ENCODE measurements around the gene ZNF107. TPM values are rescaled to one million over a fixed set of nuclear protein-coding genes. Genes with fewer than 3 reads are reported as not detected.
A peak's percentile ranks its signal among the peaks of the same experiment; 100 is the strongest.

The ZNF107 gene
- total RNA-seq, 2 experiments from 2014 or later = 12.4 TPM

DNA sequence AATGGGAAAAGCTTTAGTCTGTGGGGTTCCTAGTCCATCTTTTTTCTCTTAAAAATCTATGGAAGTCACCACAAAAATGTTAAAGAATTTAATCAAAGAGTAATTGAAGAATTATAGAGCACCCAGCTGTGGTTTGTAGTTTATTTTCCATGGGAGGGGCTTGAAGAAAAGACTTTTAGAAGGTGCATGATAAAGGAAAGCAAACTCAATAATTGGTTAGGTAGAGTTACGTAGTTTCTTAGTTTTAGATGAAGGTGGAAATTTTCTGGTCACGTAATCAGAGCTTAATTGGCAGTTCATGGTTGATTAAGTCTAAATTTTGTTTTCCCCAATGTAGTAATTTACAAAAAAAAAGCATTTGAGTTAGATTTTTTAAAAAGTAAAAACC, 724 bp downstream of the ZNF107 start:
- Mint-ChIP-seq H3K27me3 (no peaks in the 10 kb centered on the region), H3K36me3 (ENCODE audit: low read depth) (peaks cover 67% of the 10 kb centered on the region), H3K27ac (peak overlapping the region; percentile 98), H3K4me3 (peak overlapping the region; percentile 98), H3K4me1 (ENCODE audit: low read depth) (peaks cover 80% of the 10 kb centered on the region), H3K9me3 (peaks cover 6% of the 10 kb centered on the region)
- TF ChIP-seq CTCF (IDR thresholded peaks at IDR 0.05) = no peak
- Histone ChIP-seq H3K36me3 (ENCODE audit: insufficient read depth, low read length) (peaks cover 19% of the 10 kb centered on the region), H3K27ac (ENCODE audit: low read depth in 1 of 2, low read length in 2 of 2) (peak overlapping the region; percentile 82), H3K9me3 (ENCODE audit: control insufficient read depth in 1 of 2, insufficient read depth in 1 of 2, low read length in 2 of 2) (peaks cover 0 to 3% of the 10 kb centered on the region in 2 experiments), H3K4me1 (ENCODE audit: insufficient read depth, low read length) (peaks cover 23% of the 10 kb centered on the region), H3K4me3 (ENCODE audit: low read length) (peak overlapping the region; percentile 83), H3K27me3 (ENCODE audit: control insufficient read depth in 1 of 2, insufficient read depth in 2 of 2, low read length in 2 of 2) (no peaks in the 10 kb centered on the region)
- intact Hi-C loops (cut with DNase I, micrococcal nuclease) = loop anchor here (1.0 to 10.0 kb wide), 6 partner anchors 104 to 739 kb away; partner anchors contain the start of genes ZNF138 (in 2 of the 2), ZNF680 (in 2 of the 2), ERV3-1 (in 1 of the 2) and ZNF736 (in 1 of the 2)
- ChIA-PET CTCF (no interaction called here), POLR2A (interaction anchor here (0.8 to 3.7 kb wide), 11 partner anchors 12 to 766 kb away, joined by 4 to 47 read pairs (median 18); partner anchors contain the start of genes ERV3-1, ZNF138, ZNF273 and ZNF680)
- ATAC-seq (ENCODE audit: poor library complexity) = no peak
- DNase-seq = peak in 3 of 14 experiments; percentile 32 to 51 (median 45)

DNA sequence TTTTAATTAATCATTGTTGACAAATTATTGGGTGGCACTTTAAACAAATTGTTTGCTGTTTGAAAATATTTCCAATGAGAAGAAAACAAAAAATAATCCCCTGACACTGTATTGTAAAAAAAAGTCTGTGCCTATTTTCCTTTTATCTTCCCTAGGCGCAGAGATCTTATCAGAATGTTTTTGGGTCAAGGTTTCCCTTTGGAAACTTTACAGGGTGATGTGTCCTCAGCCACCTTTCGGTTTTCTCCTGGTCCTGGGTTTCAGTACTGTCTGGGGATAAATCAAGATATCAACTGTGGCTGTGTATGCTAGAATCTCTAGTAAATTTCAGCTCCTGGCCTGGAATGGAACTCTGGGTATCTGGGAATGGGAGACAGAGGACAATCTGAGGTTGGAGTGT, 1.4 kb downstream of the ZNF107 start:
- POLR2A ChIA-PET = interaction anchor here (2.0 to 3.7 kb wide), 5 partner anchors 127 to 360 kb away, joined by 15 to 46 read pairs (median 25); partner anchors contain the start of genes ERV3-1, ZNF138, ZNF273 and ZNF736
- ATAC-seq (ENCODE audit: poor library complexity) (no peak), DNase-seq (no peak)
- intact Hi-C loops (cut with DNase I, micrococcal nuclease) = loop anchor here (2.0 to 10.0 kb wide), 5 partner anchors 105 to 740 kb away; partner anchors contain the start of genes ZNF680 (in 2 of the 2), ERV3-1 (in 1 of the 2), ZNF138 (in 1 of the 2) and ZNF736 (in 1 of the 2)
- Mint-ChIP-seq H3K27ac (peak overlapping the region; percentile 98), H3K4me3 (peak overlapping the region; percentile 98), H3K4me1 (ENCODE audit: low read depth) (peaks cover 79% of the 10 kb centered on the region), H3K36me3 (ENCODE audit: low read depth) (peaks cover 73% of the 10 kb centered on the region), H3K9me3 (peaks cover 6% of the 10 kb centered on the region), H3K27me3 (no peaks in the 10 kb centered on the region)
- peaks cover 0 to 4% of the 10 kb centered on the region in 2 experiments for H3K9me3 ChIP-seq (ENCODE audit: control insufficient read depth in 1 of 2, insufficient read depth in 1 of 2, low read length in 2 of 2)
- no peaks in the 10 kb centered on the region for H3K27me3 ChIP-seq (ENCODE audit: control insufficient read depth in 1 of 2, insufficient read depth in 2 of 2, low read length in 2 of 2)
- CTCF ChIA-PET = no interaction called here
- peak overlapping the region; percentile 83 for H3K4me3 ChIP-seq (ENCODE audit: low read length)
- TF ChIP-seq CTCF (IDR thresholded peaks at IDR 0.05) = no peak
- H3K36me3 ChIP-seq (ENCODE audit: insufficient read depth, low read length) = peaks cover 20% of the 10 kb centered on the region
- peak overlapping the region in 1 of 2 donors; percentile 82 for H3K27ac ChIP-seq (ENCODE audit: low read depth in 1 of 2, low read length in 2 of 2)
- H3K4me1 ChIP-seq (ENCODE audit: insufficient read depth, low read length) = peaks cover 25% of the 10 kb centered on the region

DNA sequence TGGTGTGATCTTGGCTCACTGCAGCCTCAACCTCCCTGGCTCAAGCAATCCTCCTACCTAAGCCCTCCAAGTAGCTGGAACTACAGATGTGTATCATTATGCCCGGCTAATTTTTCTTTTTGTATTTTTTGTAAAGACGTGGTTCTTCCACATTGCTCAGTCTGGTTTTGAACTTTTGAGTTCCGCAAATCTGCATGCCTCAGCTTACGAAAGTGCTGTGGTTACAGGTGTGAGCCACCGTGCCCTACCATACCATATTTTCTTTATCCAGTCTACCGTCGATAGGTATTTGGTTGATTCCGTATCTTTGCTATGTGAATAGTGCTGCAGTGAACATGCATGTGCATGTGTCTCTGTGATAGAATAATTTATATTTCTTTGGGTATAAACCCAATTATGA, 6.5 kb downstream of the ZNF107 start:
- Histone ChIP-seq H3K4me3 (ENCODE audit: low read length) (no peak overlapping the region), H3K27ac (ENCODE audit: low read depth in 1 of 2, low read length in 2 of 2) (no peak overlapping the region), H3K9me3 (ENCODE audit: control insufficient read depth in 1 of 2, insufficient read depth in 1 of 2, low read length in 2 of 2) (peaks cover 4 to 12% of the 10 kb centered on the region in 2 experiments), H3K36me3 (ENCODE audit: insufficient read depth, low read length) (peaks cover 22% of the 10 kb centered on the region), H3K27me3 (ENCODE audit: control insufficient read depth in 1 of 2, insufficient read depth in 2 of 2, low read length in 2 of 2) (no peaks in the 10 kb centered on the region), H3K4me1 (ENCODE audit: insufficient read depth, low read length) (peaks cover 16% of the 10 kb centered on the region)
- no peaks in the 10 kb centered on the region for H3K27me3 Mint-ChIP-seq
- POLR2A ChIA-PET = no interaction called here
- H3K9me3 Mint-ChIP-seq = peaks cover 6% of the 10 kb centered on the region
- intact Hi-C loops (cut with DNase I, micrococcal nuclease) = no loop called here
- peaks cover 82% of the 10 kb centered on the region for H3K4me1 Mint-ChIP-seq (ENCODE audit: low read depth)
- peaks cover 97% of the 10 kb centered on the region for H3K36me3 Mint-ChIP-seq (ENCODE audit: low read depth)
- DNase-seq = no peak
- no peak overlapping the region for H3K27ac Mint-ChIP-seq
- TF ChIP-seq CTCF (IDR thresholded peaks at IDR 0.05) = no peak
- CTCF ChIA-PET = no interaction called here
- no peak overlapping the region for H3K4me3 Mint-ChIP-seq
- ATAC-seq (ENCODE audit: poor library complexity) = no peak
